Keratinocyte (primary cell): Measurements from ENCODE around the gene RAB11FIP5. TPM values are rescaled to one million over a fixed set of nuclear protein-coding genes. Genes with fewer than 3 reads are reported as not detected.

Source experiments
- DNase-seq: peaks from one replicate; pipeline ENCODE4 v3.0.0-alpha.2; 2011; ENCODE audit warnings: low read depth, missing footprints, low spot score
- FAIRE-seq: peaks from 2 replicates; lab custom pipeline; 2011; peaks lifted over from hg19 to GRCh38; lab: Jason Lieb, UNC
- H2AFZ ChIP-seq: 2 replicates; pipeline ENCODE4 v1.6.0; 2012; ENCODE audit warnings: low read length, control low read depth, inconsistent platforms; ENCODE audit not compliant: control insufficient read depth
- H3K27ac ChIP-seq: 2 replicates; pipeline ENCODE4 v1.5.1; 2011; ENCODE audit warnings: low read length; ENCODE audit not compliant: control insufficient read depth, insufficient read depth
- H3K27me3 ChIP-seq: 3 replicates; pipeline ENCODE4 v1.6.0; 2011; ENCODE audit warnings: low read length; ENCODE audit not compliant: control insufficient read depth, insufficient read depth; ENCODE audit errors: extremely low read depth
- H3K36me3 ChIP-seq, 2 experiments: 2 replicates in 1 of 2; 3 replicates in 1 of 2; pipeline ENCODE4 v1.5.1; 2011; ENCODE audit warnings: low read length in 2 of 2, mild to moderate bottlenecking in 1 of 2; ENCODE audit not compliant: control insufficient read depth in 2 of 2, insufficient read depth in 2 of 2; ENCODE audit errors: extremely low read depth in 1 of 2
- H3K4me1 ChIP-seq: 3 replicates; pipeline ENCODE4 v1.5.1; 2011; ENCODE audit warnings: low read length; ENCODE audit not compliant: control insufficient read depth, insufficient read depth; ENCODE audit errors: extremely low read depth
- H3K4me2 ChIP-seq: 3 replicates; pipeline ENCODE4 v1.6.0; 2011; ENCODE audit warnings: low read depth, low read length; ENCODE audit not compliant: control insufficient read depth, insufficient read depth; ENCODE audit errors: extremely low read depth
- H3K4me3 ChIP-seq, 3 experiments: fragments of 200-600 bp in 1 of 3; sonication (generic) in 1 of 3; 2 replicates in 2 of 3; 3 replicates in 1 of 3; pipeline ENCODE4 v1.5.1; 2011 to 2016; ENCODE audit warnings: low read length in 3 of 3, mild to moderate bottlenecking in 3 of 3, control low read depth in 2 of 3, inconsistent platforms in 1 of 3, low read depth in 1 of 3, mixed read lengths in 1 of 3, mixed run types in 1 of 3, moderate library complexity in 1 of 3; ENCODE audit not compliant: control insufficient read depth in 2 of 3, insufficient read depth in 2 of 3; ENCODE audit errors: extremely low read depth in 1 of 3
- H3K79me2 ChIP-seq: 2 replicates; pipeline ENCODE4 v1.6.0; 2012; ENCODE audit warnings: low read length; ENCODE audit not compliant: control insufficient read depth, insufficient read depth
- H3K9ac ChIP-seq: 3 replicates; pipeline ENCODE4 v1.6.0; 2011; ENCODE audit warnings: low read length; ENCODE audit not compliant: control insufficient read depth, insufficient read depth; ENCODE audit errors: extremely low read depth
- H3K9me1 ChIP-seq: 3 replicates; pipeline ENCODE4 v1.6.0; 2011; ENCODE audit warnings: low read length; ENCODE audit not compliant: control insufficient read depth, insufficient read depth; ENCODE audit errors: extremely low read depth
- H3K9me3 ChIP-seq: 2 replicates; pipeline ENCODE4 v1.5.1; 2012; ENCODE audit warnings: low read depth, low read length; ENCODE audit not compliant: control insufficient read depth
- H4K20me1 ChIP-seq: 3 replicates; pipeline ENCODE4 v1.6.0; 2011; ENCODE audit warnings: low read length; ENCODE audit not compliant: control insufficient read depth, insufficient read depth; ENCODE audit errors: extremely low read depth
- EZH2 ChIP-seq: IDR thresholded peaks from one replicate; pipeline ENCODE4 v1.6.1; 2012; ENCODE audit warnings: inconsistent platforms, mild to moderate bottlenecking, low read length, moderate library complexity
- dilution Hi-C: fragments of 300-500 bp; cut with MboI; formaldehyde crosslinking; loops from one replicate; pipeline ENCODE4 v1.7.0; 2020; ENCODE audit warnings: low sequenced_read_pairs; ENCODE audit not compliant: extremely low pct_ligation_motif_present
- polyA plus RNA-seq, 5 experiments: library from polyadenylated mRNA; depleted of rRNA in 3 of 5; stranded (reverse) in 3 of 5; stranded (forward) in 1 of 5; unstranded in 1 of 5; fragments of >200 nt; gene quantifications; 1 replicate in 1 of 5; 2 replicates in 3 of 5; 3 replicates in 1 of 5; pipeline versions ENCODE4 v1.2.1 to v1.2.3, GENCODE V29; 2011 to 2012; ENCODE audit warnings: missing spikeins in 2 of 5, low read depth in 1 of 5, low replicate concordance in 1 of 5
- TF ChIP-seq, protein P1 (sequence below), 3 experiments: IDR thresholded peaks in 1 of 3; conservative IDR thresholded peaks in 1 of 3; optimal IDR thresholded peaks in 1 of 3; 2 replicates in 2 of 3; 3 replicates in 1 of 3; pipeline versions ENCODE3 to v1.5.1; 2011; ENCODE audit warnings: low read length in 3 of 3, mild to moderate bottlenecking in 3 of 3, moderate library complexity in 2 of 3, control low read depth in 1 of 3, inconsistent platforms in 1 of 3; ENCODE audit not compliant: insufficient read depth in 2 of 3; ENCODE audit errors: extremely low read depth in 1 of 3

RAB11FIP5 gene
- polyA plus RNA-seq, 1 donor (not counting 4 experiments of a cell fraction or from before 2014, with no cell fraction given): 40.1 TPM

DNA sequence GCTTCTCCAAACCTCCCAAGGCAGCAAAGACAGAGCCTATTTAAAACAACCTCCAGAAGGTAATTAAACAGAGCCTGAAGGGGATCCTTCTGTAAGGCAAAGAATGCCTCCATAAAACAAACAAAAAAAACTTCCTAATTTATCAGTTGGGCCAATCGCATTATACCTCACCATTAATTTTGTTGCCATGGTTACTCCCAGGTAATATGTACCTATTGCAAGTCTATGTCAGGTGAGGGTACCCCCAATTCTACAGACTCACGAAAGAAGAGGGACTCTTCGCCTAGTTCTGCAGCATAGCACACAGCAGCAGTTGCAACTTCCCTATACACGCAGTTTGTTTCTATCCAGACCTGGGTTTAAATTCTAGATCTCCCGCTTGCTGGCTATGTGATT is 80.0 kb downstream of the RAB11FIP5 start:
- dilution Hi-C loops: no loop called here
- no peaks in the 10 kb centered on the region for H3K9me3 ChIP-seq
- no peak for TF ChIP-seq EZH2
- H3K79me2 ChIP-seq: no peaks in the 10 kb centered on the region
- no peaks in the 10 kb centered on the region for H3K27me3 ChIP-seq
- no peak for DNase-seq
- H3K27ac ChIP-seq: no peak overlapping the region
- no peak overlapping the region for H3K4me2 ChIP-seq
- no peak overlapping the region for H2AFZ ChIP-seq
- no peak for FAIRE-seq
- H3K9ac ChIP-seq: no peak overlapping the region
- H4K20me1 ChIP-seq: no peaks in the 10 kb centered on the region
- no peak overlapping the region for H3K4me3 ChIP-seq
- no peaks in the 10 kb centered on the region for H3K4me1 ChIP-seq
- H3K36me3 ChIP-seq: no peaks in the 10 kb centered on the region
- H3K9me1 ChIP-seq: peaks cover 3% of the 10 kb centered on the region

DNA sequence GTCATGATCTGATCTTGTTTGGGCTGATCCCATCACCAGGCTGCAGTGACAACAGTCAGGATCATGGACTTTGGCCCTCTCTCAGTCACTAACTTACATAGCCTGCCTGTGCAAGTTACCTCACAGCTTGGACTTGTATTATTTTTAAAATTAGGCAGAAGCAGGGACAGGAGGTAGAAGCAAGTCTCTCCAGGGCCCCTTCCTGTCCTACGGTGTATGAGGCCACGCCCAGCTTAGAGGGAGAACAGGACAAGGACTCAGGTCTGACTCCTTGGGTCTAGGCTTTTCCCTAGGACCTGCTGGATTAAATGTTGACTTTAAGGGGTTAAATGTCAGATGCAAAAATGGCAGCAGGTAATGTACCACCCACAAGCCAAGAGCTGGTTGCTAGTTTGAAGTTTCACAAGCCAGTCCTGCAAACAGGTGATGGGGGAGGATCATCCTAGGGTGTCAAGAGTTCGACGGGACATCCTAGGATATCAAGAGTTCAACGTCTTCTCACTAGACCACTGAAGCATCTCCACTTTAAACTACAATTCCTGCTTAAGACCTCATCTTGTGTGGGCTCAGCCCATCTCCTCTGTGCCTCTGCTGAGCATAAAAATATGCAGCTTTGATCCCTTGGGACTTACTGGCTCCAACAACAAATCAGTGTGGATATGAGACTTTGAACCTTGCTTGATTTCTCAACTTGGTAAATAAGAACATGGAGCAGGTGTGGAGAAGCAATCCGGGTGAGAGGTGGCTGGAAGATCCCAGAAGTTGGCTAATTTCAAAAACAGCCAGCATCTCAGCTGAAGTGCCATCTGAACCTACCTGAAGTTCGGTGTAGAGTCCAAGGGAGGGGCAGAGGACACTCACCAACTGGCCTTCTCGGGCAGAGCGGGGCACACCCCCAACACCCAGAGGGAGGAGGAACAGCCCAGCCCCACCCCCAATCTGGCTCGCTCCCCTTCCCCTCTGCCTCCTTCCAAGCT is 80.7 kb downstream of the RAB11FIP5 start:
- dilution Hi-C loops: no loop called here
- Histone ChIP-seq H3K4me2 (no peak overlapping the region), H3K9me1 (peaks cover 3% of the 10 kb centered on the region), H3K9ac (no peak overlapping the region), H3K27me3 (no peaks in the 10 kb centered on the region), H2AFZ (no peak overlapping the region), H4K20me1 (no peaks in the 10 kb centered on the region), H3K9me3 (no peaks in the 10 kb centered on the region), H3K79me2 (no peaks in the 10 kb centered on the region), H3K36me3 (no peaks in the 10 kb centered on the region), H3K4me1 (no peaks in the 10 kb centered on the region), H3K27ac (no peak overlapping the region), H3K4me3 (no peak overlapping the region)
- FAIRE-seq: no peak
- no peak for DNase-seq
- no peak for TF ChIP-seq EZH2
- TF ChIP-seq, protein P1, sequence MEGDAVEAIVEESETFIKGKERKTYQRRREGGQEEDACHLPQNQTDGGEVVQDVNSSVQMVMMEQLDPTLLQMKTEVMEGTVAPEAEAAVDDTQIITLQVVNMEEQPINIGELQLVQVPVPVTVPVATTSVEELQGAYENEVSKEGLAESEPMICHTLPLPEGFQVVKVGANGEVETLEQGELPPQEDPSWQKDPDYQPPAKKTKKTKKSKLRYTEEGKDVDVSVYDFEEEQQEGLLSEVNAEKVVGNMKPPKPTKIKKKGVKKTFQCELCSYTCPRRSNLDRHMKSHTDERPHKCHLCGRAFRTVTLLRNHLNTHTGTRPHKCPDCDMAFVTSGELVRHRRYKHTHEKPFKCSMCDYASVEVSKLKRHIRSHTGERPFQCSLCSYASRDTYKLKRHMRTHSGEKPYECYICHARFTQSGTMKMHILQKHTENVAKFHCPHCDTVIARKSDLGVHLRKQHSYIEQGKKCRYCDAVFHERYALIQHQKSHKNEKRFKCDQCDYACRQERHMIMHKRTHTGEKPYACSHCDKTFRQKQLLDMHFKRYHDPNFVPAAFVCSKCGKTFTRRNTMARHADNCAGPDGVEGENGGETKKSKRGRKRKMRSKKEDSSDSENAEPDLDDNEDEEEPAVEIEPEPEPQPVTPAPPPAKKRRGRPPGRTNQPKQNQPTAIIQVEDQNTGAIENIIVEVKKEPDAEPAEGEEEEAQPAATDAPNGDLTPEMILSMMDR (optimal IDR thresholded peaks at IDR 0.05 in 1 of 3, IDR thresholded peaks at IDR 0.05 in 1 of 3, conservative IDR thresholded peaks at IDR 0.05 in 1 of 3; ENCODE audit: extremely low read depth in 1 of 3, insufficient read depth in 2 of 3, low read length in 3 of 3): no peak
